BLaER1 (cell line): ENCODE measurements around the gene ASMTL.

Experiments
- H3K27ac ChIP-seq: shearing (Covaris generic); formaldehyde crosslinking; 2 replicates; pipeline ENCODE4 v1.8.1; 2022
- H3K27me3 ChIP-seq: shearing (Covaris generic); formaldehyde crosslinking; 2 replicates; pipeline ENCODE4 v1.8.1; 2022
- H3K36me3 ChIP-seq: shearing (Covaris generic); formaldehyde crosslinking; 2 replicates; pipeline ENCODE4 v1.8.1; 2022
- H3K4me1 ChIP-seq: shearing (Covaris generic); formaldehyde crosslinking; 2 replicates; pipeline ENCODE4 v1.8.1; 2022
- H3K4me2 ChIP-seq: shearing (Covaris generic); formaldehyde crosslinking; 2 replicates; pipeline ENCODE4 v1.8.1; 2022
- H3K4me3 ChIP-seq: shearing (Covaris generic); formaldehyde crosslinking; 2 replicates; pipeline ENCODE4 v1.8.1; 2022
- H3K9ac ChIP-seq: shearing (Covaris generic); formaldehyde crosslinking; 2 replicates; pipeline ENCODE4 v1.8.1; 2022
- H3K9me3 ChIP-seq: shearing (Covaris generic); formaldehyde crosslinking; 2 replicates; pipeline ENCODE4 v1.8.1; 2022
- H4K20me1 ChIP-seq: shearing (Covaris generic); formaldehyde crosslinking; 2 replicates; pipeline ENCODE4 v1.8.1; 2022
- Cebpa-rat ChIP-seq: shearing (Covaris generic); IDR thresholded peaks from 2 replicates; pipeline ENCODE4 v1.8.1; 2022

The ASMTL gene

GRCh38 chrX:1391707-1392375, 60.9 kb downstream of the ASMTL start, which contains the start of gene SLC25A6:
Gene SLC25A6, minus strand, starts transcription at chrX:1392113. Its CDS starts 104 bp downstream, at chrX:1392009.
- Histone ChIP-seq H3K9me3 (no peaks in the 10 kb centered on the region), H3K36me3 (peaks cover 67% of the 10 kb centered on the region), H3K27ac (peak within 1 kb of the TSS; percentile 99), H3K27me3 (no peaks in the 10 kb centered on the region), H4K20me1 (peaks cover 60% of the 10 kb centered on the region), H3K4me2 (peak within 1 kb of the TSS; percentile 96), H3K9ac (peak within 1 kb of the TSS; percentile 99), H3K4me3 (peak within 1 kb of the TSS; percentile 91), H3K4me1 (peaks cover 61% of the 10 kb centered on the region)
- TF ChIP-seq Cebpa-rat: no peak

GRCh38 chrX:1391370-1391706, 61.4 kb downstream of the ASMTL start:
- Histone ChIP-seq H4K20me1 (peaks cover 61% of the 10 kb centered on the region), H3K4me1 (peaks cover 56% of the 10 kb centered on the region)

GRCh38 chrX:1390621-1391369, 61.9 kb downstream of the ASMTL start:
- Histone ChIP-seq H3K36me3 (peaks cover 67% of the 10 kb centered on the region), H3K27ac (peak overlapping the region; percentile 99)

More at GRCh38 chrX:1391370-1391706, 61.4 kb downstream of the ASMTL start:
- Histone ChIP-seq H3K36me3 (peaks cover 67% of the 10 kb centered on the region), H3K27me3 (no peaks in the 10 kb centered on the region), H3K9ac (peak overlapping the region; percentile 99), H3K4me3 (peak overlapping the region; percentile 91), H3K27ac (peak overlapping the region; percentile 99), H3K4me2 (peak overlapping the region; percentile 96), H3K9me3 (no peaks in the 10 kb centered on the region)
- no peak for TF ChIP-seq Cebpa-rat

GRCh38 chrX:1389993-1390285, 62.8 kb downstream of the ASMTL start:
- H4K20me1 ChIP-seq: peaks cover 69% of the 10 kb centered on the region
- H3K4me2 ChIP-seq: peak overlapping the region; percentile 96
- no peaks in the 10 kb centered on the region for H3K9me3 ChIP-seq
- H3K4me3 ChIP-seq: no peak overlapping the region
- H3K36me3 ChIP-seq: peaks cover 67% of the 10 kb centered on the region
- H3K9ac ChIP-seq: peak overlapping the region; percentile 99; the same call in 1 of the 2 replicates
- no peaks in the 10 kb centered on the region for H3K27me3 ChIP-seq
- H3K4me1 ChIP-seq: peaks cover 42% of the 10 kb centered on the region
- H3K27ac ChIP-seq: no peak overlapping the region
- TF ChIP-seq Cebpa-rat: no peak

More at GRCh38 chrX:1390621-1391369, 61.9 kb downstream of the ASMTL start:
- H3K4me2 ChIP-seq: peak overlapping the region; percentile 96
- H4K20me1 ChIP-seq: peaks cover 61% of the 10 kb centered on the region
- no peak for TF ChIP-seq Cebpa-rat
- H3K9me3 ChIP-seq: no peaks in the 10 kb centered on the region
- peak overlapping the region; percentile 99 for H3K9ac ChIP-seq
- H3K27me3 ChIP-seq: no peaks in the 10 kb centered on the region
- peaks cover 51% of the 10 kb centered on the region for H3K4me1 ChIP-seq
- H3K4me3 ChIP-seq: peak overlapping the region; percentile 91

GRCh38 chrX:1389181-1389992, 63.3 kb downstream of the ASMTL start:
- Histone ChIP-seq H3K4me3 (no peak overlapping the region), H3K9ac (peak overlapping the region; percentile 99; the same call in 1 of the 2 replicates), H3K27me3 (no peaks in the 10 kb centered on the region), H3K4me1 (peaks cover 37% of the 10 kb centered on the region), H4K20me1 (peaks cover 75% of the 10 kb centered on the region), H3K9me3 (no peaks in the 10 kb centered on the region), H3K4me2 (no peak overlapping the region), H3K36me3 (peaks cover 70% of the 10 kb centered on the region), H3K27ac (no peak overlapping the region)
- TF ChIP-seq Cebpa-rat: no peak

- Histone ChIP-seq H3K27ac (no peak overlapping the region), H3K4me1 (peaks cover 29% of the 10 kb centered on the region), H4K20me1 (peaks cover 82% of the 10 kb centered on the region)
Measured at GRCh38 chrX:1388651-1389050, 64.1 kb downstream of the ASMTL start.

GRCh38 chrX:1387141-1387776, 65.5 kb downstream of the ASMTL start:
- peaks cover 23% of the 10 kb centered on the region for H3K4me1 ChIP-seq
- H3K4me3 ChIP-seq: no peak overlapping the region
- H3K4me2 ChIP-seq: no peak overlapping the region
- H3K27ac ChIP-seq: no peak overlapping the region
- no peak for TF ChIP-seq Cebpa-rat
- no peak overlapping the region for H3K9ac ChIP-seq
- no peaks in the 10 kb centered on the region for H3K27me3 ChIP-seq
- H3K9me3 ChIP-seq: no peaks in the 10 kb centered on the region
- H3K36me3 ChIP-seq: peaks cover 91% of the 10 kb centered on the region
- peaks cover 96% of the 10 kb centered on the region for H4K20me1 ChIP-seq

More at GRCh38 chrX:1388651-1389050, 64.1 kb downstream of the ASMTL start:
- Histone ChIP-seq H3K27me3 (no peaks in the 10 kb centered on the region), H3K9ac (0 out of 2 replicates have a peak overlapping the region, but pooled peaks have one; percentile 34), H3K4me2 (no peak overlapping the region), H3K9me3 (no peaks in the 10 kb centered on the region), H3K36me3 (peaks cover 77% of the 10 kb centered on the region), H3K4me3 (no peak overlapping the region)
- no peak for TF ChIP-seq Cebpa-rat

GRCh38 chrX:1386338-1387127, 66.2 kb downstream of the ASMTL start:
- no peaks in the 10 kb centered on the region for H3K27me3 ChIP-seq
- no peak overlapping the region for H3K9ac ChIP-seq
- H3K4me3 ChIP-seq: no peak overlapping the region
- no peak overlapping the region for H3K4me2 ChIP-seq
- no peak for TF ChIP-seq Cebpa-rat
- H3K27ac ChIP-seq: no peak overlapping the region
- peaks cover 97% of the 10 kb centered on the region for H3K36me3 ChIP-seq
- H4K20me1 ChIP-seq: peaks cover 99% of the 10 kb centered on the region
- peaks cover 23% of the 10 kb centered on the region for H3K4me1 ChIP-seq
- H3K9me3 ChIP-seq: no peaks in the 10 kb centered on the region
